Neural progenitor cell (in vitro differentiated cells): ENCODE results near the gene RAB17.

Experiments used
- EZH2phosphoT487 ChIP-seq: fragments of 200-600 bp; sonication (generic); IDR thresholded peaks from 2 replicates; pipeline ENCODE4 v1.6.1; 2017; ENCODE audit warnings: antibody characterized with exemption
- TF ChIP-seq, protein P1 (sequence below): fragments of 200-600 bp; sonication (generic); IDR thresholded peaks from 2 replicates; pipeline ENCODE4 v1.5.1; 2017; ENCODE audit warnings: antibody characterized with exemption, mild to moderate bottlenecking

- TF ChIP-seq, protein P1, sequence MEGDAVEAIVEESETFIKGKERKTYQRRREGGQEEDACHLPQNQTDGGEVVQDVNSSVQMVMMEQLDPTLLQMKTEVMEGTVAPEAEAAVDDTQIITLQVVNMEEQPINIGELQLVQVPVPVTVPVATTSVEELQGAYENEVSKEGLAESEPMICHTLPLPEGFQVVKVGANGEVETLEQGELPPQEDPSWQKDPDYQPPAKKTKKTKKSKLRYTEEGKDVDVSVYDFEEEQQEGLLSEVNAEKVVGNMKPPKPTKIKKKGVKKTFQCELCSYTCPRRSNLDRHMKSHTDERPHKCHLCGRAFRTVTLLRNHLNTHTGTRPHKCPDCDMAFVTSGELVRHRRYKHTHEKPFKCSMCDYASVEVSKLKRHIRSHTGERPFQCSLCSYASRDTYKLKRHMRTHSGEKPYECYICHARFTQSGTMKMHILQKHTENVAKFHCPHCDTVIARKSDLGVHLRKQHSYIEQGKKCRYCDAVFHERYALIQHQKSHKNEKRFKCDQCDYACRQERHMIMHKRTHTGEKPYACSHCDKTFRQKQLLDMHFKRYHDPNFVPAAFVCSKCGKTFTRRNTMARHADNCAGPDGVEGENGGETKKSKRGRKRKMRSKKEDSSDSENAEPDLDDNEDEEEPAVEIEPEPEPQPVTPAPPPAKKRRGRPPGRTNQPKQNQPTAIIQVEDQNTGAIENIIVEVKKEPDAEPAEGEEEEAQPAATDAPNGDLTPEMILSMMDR: no peak
- TF ChIP-seq EZH2phosphoT487: no peak
Observed at GRCh38 chr2:237585590-237586221, 4.8 kb downstream of the RAB17 start.
